ENCODE results near the gene PKD1L1.

Gene PKD1L1

GRCh38 chr7:47830015-47830414 is 118.3 kb downstream of the PKD1L1 start:
- no peaks in the 10 kb centered on the region for H3K9me3 ChIP-seq
- H3K4me1 ChIP-seq (ENCODE audit: control insufficient read depth in 1 of 2, insufficient read depth in 1 of 2, low read depth in 1 of 2, low read length in 1 of 2) = no peaks in the 10 kb centered on the region
- no peak for TF ChIP-seq CTCF (IDR thresholded peaks at IDR 0.05)
- no peaks in the 10 kb centered on the region for H3K27me3 ChIP-seq
- H3K4me3 ChIP-seq (ENCODE audit: low read depth in 1 of 2, low read length in 1 of 2) = no peak overlapping the region
- no peak overlapping the region for H3K27ac ChIP-seq
- no peaks in the 10 kb centered on the region for H3K36me3 ChIP-seq

DNA sequence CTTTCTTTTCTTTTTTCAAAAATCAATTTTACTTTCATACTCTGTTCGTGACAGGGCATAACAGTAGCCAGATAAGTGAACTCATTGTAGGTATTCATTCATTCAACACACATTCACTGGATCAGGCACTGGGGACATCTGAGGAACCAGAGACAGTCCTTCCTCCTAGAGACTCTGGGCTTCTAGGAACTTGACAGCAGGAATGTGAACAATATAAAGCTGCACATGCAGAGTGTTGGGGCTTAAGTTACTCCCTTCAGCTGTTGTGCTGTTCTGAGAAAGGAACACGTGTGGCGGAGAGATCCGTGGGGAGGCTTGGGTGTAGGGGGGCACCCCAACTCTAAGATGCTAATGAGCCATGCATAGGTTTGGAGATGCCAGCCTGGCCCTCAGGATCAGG is 120.4 kb downstream of the PKD1L1 start:
- Histone ChIP-seq H3K27me3 (no peaks in the 10 kb centered on the region), H3K27ac (no peak overlapping the region), H3K4me1 (ENCODE audit: control insufficient read depth in 1 of 2, insufficient read depth in 1 of 2, low read depth in 1 of 2, low read length in 1 of 2) (no peaks in the 10 kb centered on the region), H3K4me3 (ENCODE audit: low read depth in 1 of 2, low read length in 1 of 2) (no peak overlapping the region), H3K36me3 (no peaks in the 10 kb centered on the region), H3K9me3 (no peaks in the 10 kb centered on the region)
- TF ChIP-seq CTCF (IDR thresholded peaks at IDR 0.05) = no peak

GRCh38 chr7:47827351-47827756 is 120.9 kb downstream of the PKD1L1 start:
- no peak for TF ChIP-seq CTCF (IDR thresholded peaks at IDR 0.05)
- no peaks in the 10 kb centered on the region for H3K4me1 ChIP-seq (ENCODE audit: control insufficient read depth in 1 of 2, insufficient read depth in 1 of 2, low read depth in 1 of 2, low read length in 1 of 2)
- H3K27ac ChIP-seq = no peak overlapping the region
- H3K36me3 ChIP-seq = no peaks in the 10 kb centered on the region
- H3K9me3 ChIP-seq = no peaks in the 10 kb centered on the region
- no peaks in the 10 kb centered on the region for H3K27me3 ChIP-seq
- H3K4me3 ChIP-seq (ENCODE audit: low read depth in 1 of 2, low read length in 1 of 2) = no peak overlapping the region

DNA sequence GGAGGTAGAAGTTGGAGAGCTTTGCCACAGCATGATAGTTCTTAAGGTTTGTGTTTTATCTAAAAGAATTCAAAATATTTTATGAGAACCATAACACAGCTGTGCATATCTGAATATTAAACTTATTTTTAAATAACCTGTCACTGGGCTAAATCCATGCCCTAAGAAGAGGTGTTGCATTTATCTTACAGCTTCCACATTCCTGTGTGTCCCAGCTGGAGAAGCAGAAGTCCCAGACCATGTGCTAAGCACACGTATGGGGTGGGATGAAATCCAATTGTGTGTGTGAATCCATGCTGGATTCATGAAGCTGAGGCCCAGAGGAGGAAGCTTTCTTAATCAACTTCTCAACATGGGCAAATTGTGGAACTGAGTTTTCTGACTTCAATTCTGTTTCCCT is 121.5 kb downstream of the PKD1L1 start:
- H3K36me3 ChIP-seq = no peaks in the 10 kb centered on the region
- H3K4me1 ChIP-seq (ENCODE audit: control insufficient read depth in 1 of 2, insufficient read depth in 1 of 2, low read depth in 1 of 2, low read length in 1 of 2) = no peaks in the 10 kb centered on the region
- H3K9me3 ChIP-seq = no peaks in the 10 kb centered on the region
- TF ChIP-seq CTCF (IDR thresholded peaks at IDR 0.05) = no peak
- H3K27me3 ChIP-seq = no peaks in the 10 kb centered on the region
- no peak overlapping the region for H3K4me3 ChIP-seq (ENCODE audit: low read depth in 1 of 2, low read length in 1 of 2)
- H3K27ac ChIP-seq = no peak overlapping the region

DNA sequence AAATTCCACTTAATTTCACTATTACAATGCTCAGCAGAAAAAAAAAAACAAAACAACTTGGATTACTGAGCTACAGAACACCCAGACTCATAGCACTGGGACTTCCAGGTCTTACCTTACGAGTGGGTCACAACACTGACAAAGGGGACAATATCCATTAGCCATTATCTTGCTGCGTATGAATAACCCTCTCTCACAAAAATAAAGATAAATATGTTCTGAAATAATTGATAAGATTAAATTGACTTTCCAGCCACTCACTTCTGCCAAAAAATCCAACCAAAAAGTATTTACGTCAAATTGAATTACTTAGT is 128.7 kb downstream of the PKD1L1 start:
- Histone ChIP-seq H3K9me3 (no peaks in the 10 kb centered on the region), H3K36me3 (no peaks in the 10 kb centered on the region), H3K4me3 (ENCODE audit: low read depth in 1 of 2, low read length in 1 of 2) (no peak overlapping the region), H3K27me3 (no peaks in the 10 kb centered on the region), H3K4me1 (ENCODE audit: control insufficient read depth in 1 of 2, insufficient read depth in 1 of 2, low read depth in 1 of 2, low read length in 1 of 2) (peaks cover 0 to under 1% of the 10 kb centered on the region in 2 experiments), H3K27ac (no peak overlapping the region)
- TF ChIP-seq CTCF (IDR thresholded peaks at IDR 0.05) = no peak

Data from neutrophil (primary cell).